ENCODE results near the gene RBM20.

DNA sequence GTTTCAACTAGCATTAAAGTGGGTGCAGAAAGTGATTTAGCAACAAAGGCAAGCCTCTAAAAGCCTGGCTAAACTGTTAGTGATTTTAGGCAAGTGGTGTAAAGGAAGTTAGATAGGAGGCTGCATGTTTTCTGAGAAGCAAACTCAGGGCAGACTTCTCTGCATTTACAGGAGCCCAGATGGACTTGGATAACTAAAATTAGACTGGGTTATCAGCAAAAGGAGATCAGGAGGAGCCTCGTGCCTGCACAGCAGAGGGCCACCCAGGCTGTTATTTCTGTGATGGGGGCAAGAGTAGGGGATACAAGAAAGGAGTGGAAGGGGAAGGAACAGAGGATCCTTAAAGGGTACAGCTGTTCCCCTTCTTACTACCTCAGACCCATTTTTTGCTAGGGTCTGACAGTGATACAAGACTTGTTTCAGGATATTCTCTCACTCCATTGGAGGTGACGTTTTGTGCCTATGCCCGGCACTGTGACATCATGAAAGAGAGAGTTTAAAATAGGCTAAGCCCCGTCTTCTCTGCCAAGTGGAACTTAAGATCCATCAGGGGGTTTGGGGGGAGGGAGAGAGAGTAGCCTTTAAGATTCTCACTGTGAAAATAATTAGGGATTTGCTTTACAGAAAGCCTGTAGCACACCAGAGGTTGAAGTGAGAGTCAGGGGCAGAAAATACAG is 178.0 kb downstream of the RBM20 start:
- TF ChIP-seq EZH2phosphoT487 (IDR thresholded peaks at IDR 0.05; ENCODE audit: insufficient read depth, low read depth), result no peak
- no peak for TF ChIP-seq EZH2 (IDR thresholded peaks at IDR 0.05; ENCODE audit: insufficient read depth, poor library complexity, severe bottlenecking)
